Stimulated activated CD8-positive, alpha-beta memory T cell treated with anti-CD3 and anti-CD28 coated beads, Interleukin-2, amount 100 ng/mL, for 1 hour (primary cell): Measurements from ENCODE around the gene DCC.

ENCODE experiments used
- DNase-seq, 2 donors: peaks; one replicate each; pipeline ENCODE4 v3.0.0-alpha.2; 2020; ENCODE audit warnings: low read depth in 2 of 2

The DCC gene

GRCh38 chr18:52426462-52426861 lies 86.5 kb downstream of the DCC start:
- DNase-seq = no peak

DNA sequence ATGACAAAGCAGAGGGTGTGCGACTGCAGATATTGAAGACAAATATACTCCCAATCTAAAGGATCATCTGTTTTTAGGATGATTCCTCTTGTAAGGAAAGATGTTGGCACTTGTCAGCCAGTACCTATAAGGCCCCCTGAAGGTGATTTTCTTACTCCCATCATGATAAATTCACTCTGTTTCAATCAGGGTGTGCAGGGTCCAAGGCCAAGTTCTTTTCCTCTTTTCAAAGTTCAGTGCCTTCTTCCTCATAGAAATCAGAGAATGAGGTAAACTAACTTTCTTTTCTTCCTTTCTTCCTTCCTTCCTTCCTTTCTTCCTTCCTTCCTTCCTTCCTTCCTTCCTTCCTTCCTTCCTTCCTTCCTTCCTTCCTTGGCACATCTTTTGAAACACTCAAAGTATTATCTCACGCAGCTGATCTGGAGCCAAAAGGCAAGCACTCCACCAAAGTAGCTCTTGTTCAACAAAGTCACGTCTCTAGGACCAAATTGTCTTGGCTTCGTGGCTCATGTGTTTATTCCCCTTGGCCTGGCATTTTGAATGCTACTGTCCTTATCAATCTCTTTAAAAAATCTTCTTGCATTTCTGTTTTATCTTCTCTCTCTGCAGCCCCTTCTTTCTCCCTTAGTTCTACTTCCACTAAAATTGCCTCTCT lies 87.7 kb downstream of the DCC start:
- no peak for DNase-seq

DNA sequence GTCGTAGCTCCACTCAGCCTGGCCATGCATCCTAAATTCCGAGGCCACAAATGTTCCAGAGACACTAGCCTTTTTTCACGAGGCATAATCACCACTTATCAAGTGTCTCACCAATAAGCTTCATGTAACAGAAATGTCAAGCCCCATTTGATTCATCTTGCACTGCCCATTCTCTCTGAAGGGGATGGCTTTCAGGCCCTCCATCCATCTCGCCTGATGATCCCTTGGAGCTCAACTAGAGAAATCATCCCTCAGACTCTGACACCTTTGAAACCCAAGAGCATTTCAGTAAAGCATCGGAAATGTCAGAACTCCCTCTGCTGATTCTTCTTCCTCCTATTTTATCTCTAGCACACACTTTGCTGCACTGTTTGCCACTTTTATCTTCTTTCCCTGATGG lies 91.7 kb downstream of the DCC start:
- no peak for DNase-seq

DNA sequence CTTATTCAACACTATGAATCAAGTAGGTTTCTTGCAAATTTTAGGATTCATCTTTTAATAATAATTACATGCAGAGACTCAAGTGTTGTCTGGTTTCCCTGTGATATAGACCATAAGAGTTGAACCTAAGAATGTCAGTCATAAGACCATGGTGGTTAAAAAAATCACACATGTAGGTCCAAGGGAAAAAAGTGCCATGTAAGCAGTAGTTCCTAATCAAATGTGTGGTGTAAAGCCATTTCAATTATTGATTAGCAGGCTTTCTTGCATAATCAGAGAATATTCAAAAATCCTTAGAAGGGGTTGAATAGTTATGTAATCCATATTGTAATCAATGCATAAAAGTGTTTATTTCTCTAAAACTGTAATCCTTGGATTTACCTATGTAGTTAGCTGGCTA lies 93.8 kb downstream of the DCC start:
- DNase-seq = no peak

GRCh38 chr18:52435301-52435700 lies 95.3 kb downstream of the DCC start:
- DNase-seq = no peak

DNA sequence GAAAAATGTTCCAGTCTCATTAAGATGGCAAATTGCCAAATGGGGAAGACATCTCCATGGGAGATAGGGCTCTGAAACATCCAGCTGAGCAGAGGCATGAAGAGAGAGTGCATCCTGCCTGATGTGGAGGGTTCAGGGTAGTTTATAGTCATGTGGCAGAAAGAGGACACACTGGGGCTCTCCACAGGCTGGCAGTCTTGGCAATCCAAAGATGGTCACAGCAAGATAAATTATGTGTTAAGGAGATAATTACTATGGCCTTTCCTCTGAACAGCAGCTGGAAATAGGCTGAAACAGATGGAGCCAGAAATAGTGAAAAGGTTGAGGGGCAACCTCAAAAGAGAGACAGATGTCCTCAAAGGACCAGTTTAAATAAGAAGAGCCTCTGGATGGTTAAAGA lies 97.2 kb downstream of the DCC start:
- DNase-seq = no peak

DNA sequence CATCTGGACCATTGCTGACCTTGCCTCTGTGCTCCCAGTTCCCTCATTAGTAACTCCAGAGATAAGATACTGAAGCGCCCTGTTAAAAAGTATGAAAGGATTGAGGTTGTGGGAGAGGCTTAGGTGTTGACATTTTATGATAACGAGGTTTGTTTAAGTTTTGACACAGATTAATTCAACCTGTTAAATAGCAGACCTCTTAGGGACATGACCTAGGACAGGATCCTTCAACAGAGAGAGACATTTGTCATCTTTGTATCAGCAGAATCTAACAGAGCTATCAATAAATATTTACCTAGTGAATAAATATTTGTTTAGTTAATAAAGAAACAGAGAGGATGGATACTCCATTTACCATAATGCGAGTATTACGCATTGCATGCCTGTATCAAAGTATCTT lies 99.5 kb downstream of the DCC start:
- no peak for DNase-seq

DNA sequence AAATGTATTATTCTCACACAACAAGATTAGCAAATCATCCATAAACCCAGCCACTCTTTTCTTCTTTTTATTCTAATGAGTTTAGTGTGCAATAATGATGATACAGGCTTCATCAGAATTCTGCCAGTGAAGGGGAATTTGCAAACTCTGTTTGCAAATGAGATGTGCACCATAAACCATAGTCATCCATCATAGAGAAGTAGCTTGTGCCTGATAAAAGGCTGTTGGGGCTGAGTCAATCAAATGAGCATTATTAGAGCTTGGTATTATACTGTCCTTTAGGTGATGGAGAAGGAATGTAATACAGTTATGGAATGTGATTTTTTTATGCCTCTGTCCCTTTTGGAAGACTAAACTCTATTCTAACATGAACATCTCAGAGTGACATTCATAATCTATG lies 101.8 kb downstream of the DCC start:
- no peak for DNase-seq

GRCh38 chr18:52442686-52443085 lies 102.7 kb downstream of the DCC start:
- DNase-seq = no peak

DNA sequence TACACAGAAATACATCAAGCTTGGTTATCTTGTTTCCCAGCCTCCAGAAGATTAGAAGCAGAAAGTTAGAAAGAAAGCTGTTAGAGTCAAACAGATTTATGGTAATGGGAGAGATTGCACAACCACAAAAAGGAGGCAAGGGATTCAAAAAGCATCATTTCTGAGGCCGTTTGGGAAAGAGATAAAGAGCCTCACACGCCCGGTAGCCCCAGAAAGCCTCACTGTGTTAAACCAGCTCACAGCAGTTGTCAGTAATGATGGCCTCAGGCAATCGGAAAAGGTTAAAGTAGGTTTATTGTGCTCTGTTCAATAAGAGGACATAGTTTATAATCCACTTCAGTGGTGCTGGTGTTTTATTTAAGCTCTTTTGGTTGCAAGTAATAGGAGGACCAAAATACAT lies 111.3 kb downstream of the DCC start:
- no peak for DNase-seq

DNA sequence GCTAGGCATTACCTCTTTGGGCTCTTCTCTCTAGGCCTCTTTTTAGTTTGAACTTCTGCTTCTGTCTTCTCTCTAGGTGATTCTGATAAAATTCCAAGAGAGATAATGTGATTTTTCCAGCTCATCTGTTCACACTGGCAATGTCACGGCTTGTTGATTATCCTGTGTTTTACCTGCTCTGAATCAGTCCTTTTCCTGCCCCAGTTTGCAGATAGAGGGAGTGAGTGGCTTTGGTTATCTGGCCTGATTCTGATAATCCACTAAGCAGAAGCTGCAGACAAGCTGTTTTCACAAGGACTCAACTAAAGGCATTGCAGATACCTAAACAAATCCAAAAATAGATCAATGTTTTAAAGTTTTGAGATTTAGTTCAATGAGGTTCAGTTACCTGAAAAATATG lies 111.9 kb downstream of the DCC start:
- DNase-seq = no peak

GRCh38 chr18:52452427-52452826 lies 112.4 kb downstream of the DCC start:
- no peak for DNase-seq

DNA sequence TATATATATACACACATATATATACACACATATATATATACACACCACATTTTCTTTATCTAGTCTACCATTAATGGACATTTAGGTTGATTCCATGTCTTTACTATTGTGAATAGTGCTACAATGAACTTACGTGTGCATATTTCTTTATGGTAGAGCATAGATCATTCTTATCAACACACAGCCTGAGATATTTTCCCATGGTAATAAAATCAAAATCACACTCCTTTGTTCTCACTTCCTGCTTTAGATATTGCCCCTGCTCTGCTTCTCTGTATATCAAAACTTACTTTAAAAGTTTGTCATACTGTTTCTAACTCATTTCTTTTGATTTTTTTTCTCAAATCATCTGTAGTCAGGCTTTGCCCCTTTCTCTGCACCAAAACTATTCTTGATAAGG lies 119.9 kb downstream of the DCC start:
- DNase-seq = no peak

DNA sequence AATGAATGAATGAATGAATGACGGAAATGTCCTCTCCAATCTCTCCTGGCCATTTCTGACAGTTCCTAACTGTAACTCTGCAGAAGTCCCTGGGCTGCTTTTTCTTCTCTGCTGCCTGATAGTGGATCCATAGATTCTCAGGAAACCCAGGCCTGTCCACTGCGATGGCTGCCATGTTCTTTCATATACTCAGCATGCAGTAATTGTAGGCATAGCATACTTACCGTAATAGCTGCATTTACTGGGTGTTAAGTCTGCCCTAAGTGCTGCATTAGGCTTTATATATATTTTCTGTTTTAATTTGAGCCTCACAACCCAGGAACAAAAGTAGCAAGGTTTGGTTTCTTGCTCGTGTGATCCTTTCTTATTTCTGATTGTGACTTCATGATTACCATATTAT lies 122.9 kb downstream of the DCC start:
- no peak for DNase-seq

- no peak for DNase-seq
Measured at GRCh38 chr18:52465391-52465790, 125.4 kb downstream of the DCC start.

DNA sequence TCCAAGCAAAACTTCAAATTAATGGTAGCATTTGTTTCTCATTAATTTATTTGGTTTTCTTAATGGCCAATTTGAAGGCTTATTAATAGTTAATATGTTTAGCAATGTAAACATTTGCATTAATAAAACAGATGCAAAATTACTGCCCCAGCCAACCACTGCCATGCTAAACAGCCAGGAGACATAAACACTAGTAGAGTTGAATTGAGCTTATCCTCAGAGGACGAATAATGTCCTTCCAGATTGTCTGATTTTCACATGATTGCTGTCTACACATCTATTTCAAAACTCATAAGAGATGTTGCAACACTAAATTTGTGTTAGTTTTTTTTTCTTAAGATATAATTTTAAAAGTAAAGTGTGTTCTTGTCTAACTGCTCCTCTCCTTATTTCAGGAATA lies 128.5 kb downstream of the DCC start:
- no peak for DNase-seq

DNA sequence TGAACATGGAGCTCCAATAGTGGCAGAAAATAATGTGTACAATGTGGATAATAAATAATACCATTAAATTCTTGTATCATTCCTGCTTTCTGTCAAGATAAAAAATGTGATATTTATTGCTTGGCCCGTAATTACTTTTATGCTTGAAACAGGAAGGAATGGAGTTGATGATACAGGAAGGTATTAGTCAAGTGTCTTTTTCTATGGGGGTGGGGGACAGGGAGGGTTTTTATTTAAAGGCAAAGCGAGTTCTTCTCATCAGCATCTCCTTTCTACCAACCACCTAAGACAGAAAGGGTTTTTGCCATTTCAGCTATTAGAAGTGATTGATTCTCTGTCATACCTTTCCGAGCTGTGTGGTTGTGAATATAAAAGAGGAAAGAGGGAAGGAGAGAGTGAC lies 135.3 kb downstream of the DCC start:
- DNase-seq = no peak

DNA sequence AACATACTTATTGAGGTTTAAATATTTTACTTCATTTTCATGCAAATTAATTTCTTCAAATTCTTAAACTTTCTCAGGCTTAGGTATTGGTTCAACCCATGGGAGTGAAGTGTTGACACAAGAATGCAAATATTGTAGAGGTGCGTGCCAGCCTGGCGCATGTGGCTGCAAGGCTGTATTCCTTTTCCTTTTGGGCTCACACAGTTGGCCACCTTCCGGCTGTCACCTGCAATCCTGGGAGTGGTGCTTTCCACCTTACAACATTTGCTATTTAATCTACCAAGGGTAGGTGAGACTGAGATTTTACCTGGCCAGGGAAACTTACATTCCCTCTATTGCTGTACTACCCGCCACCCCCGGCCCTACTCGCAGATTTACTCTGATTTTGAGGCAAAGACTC lies 141.1 kb downstream of the DCC start:
- DNase-seq = no peak

GRCh38 chr18:52484977-52485376 lies 145.0 kb downstream of the DCC start:
- DNase-seq = no peak

DNA sequence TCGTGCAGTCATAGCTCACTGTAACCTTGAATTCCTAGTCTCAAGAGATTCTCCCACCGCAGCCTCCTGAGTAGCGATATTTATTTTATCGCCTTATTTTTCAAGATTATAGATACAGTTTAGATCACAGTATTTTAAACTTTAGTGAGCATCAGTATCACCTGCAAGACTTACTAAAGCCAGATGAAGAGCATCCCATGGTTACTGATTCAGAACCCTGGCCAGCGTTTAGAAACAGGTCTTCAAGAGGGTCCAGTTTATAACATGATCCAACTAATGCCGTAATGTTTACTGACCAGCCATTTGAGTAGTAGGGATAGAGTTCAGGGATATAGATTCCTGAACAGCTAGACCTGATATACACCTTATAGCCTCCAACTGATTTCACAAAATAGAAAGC lies 146.1 kb downstream of the DCC start:
- no peak for DNase-seq

GRCh38 chr18:52489396-52490306 lies 149.7 kb downstream of the DCC start:
- no peak for DNase-seq

- DNase-seq = no peak
Measured at GRCh38 chr18:52496426-52496825, 156.4 kb downstream of the DCC start.

GRCh38 chr18:52499016-52499415 lies 159.0 kb downstream of the DCC start:
- no peak for DNase-seq
